AG04450 (cell line): ENCODE data around the gene SPATC1L. TPM values are rescaled to one million over a fixed set of nuclear protein-coding genes. Genes with fewer than 3 reads are reported as not detected.

Experiments
- CTCF ChIA-PET: fragments of 300-600, 350-600 bp; formaldehyde crosslinking; extraction: SDS; loops from one replicate; lab custom pipeline; 2022; ENCODE audit warnings: antibody characterized with exemption, inconsistent platforms; lab: Charles Lee
- POLR2A ChIA-PET: fragments of 350-600 bp; formaldehyde crosslinking; extraction: SDS; loops from one replicate; lab custom pipeline; 2021; ENCODE audit warnings: antibody characterized with exemption, inconsistent platforms; lab: Yijun Ruan, JAX
- DNase-seq: peaks from one replicate; pipeline ENCODE4 v3.0.0-alpha.2; 2011; ENCODE audit warnings: low read depth, low spot score
- H3K27ac ChIP-seq: one replicate; pipeline ENCODE4 v1.5.1; 2012; ENCODE audit warnings: low read depth, low read length, control low read depth
- H3K27me3 ChIP-seq: one replicate; pipeline ENCODE4 v1.6.0; 2012; ENCODE audit warnings: low read length; ENCODE audit not compliant: control insufficient read depth, insufficient read depth
- H3K4me3 ChIP-seq: 2 replicates; pipeline ENCODE4 v1.5.1; 2011; ENCODE audit warnings: mild to moderate bottlenecking, low read depth, low read length, control low read depth
- H3K9me3 ChIP-seq: 2 replicates; pipeline ENCODE4 v1.5.1; 2012; ENCODE audit warnings: low read length; ENCODE audit not compliant: control insufficient read depth, insufficient read depth
- CTCF ChIP-seq: IDR thresholded peaks from 2 replicates; pipeline ENCODE4 v1.5.1; 2011; ENCODE audit warnings: low read depth, low read length, control low read depth, inconsistent platforms
- polyA plus RNA-seq: library from polyadenylated mRNA; depleted of rRNA; stranded (reverse); fragments of >200 nt; gene quantifications from 2 replicates; pipeline ENCODE4 v1.2.3, GENCODE V29; 2011

The SPATC1L gene
- polyA plus RNA-seq, 1 experiment = 1.6 TPM

- no peak overlapping the region for H3K4me3 ChIP-seq
- DNase-seq = no peak
- ChIA-PET POLR2A (no interaction called here), CTCF (interaction anchor here (0.5 kb wide), 1 partner anchor 178 kb away, joined by 3 read pairs; no protein-coding TSS in a partner anchor)
- no peak for TF ChIP-seq CTCF
- no peak overlapping the region for H3K27ac ChIP-seq
- no peaks in the 10 kb centered on the region for H3K27me3 ChIP-seq
- no peaks in the 10 kb centered on the region; the same call in 1 of the 2 replicates for H3K9me3 ChIP-seq
Observed at GRCh38 chr21:46151261-46151988, 32.8 kb downstream of the SPATC1L start.

- ChIA-PET POLR2A (no interaction called here), CTCF (no interaction called here)
- no peaks in the 10 kb centered on the region; the same call in 1 of the 2 replicates for H3K9me3 ChIP-seq
- DNase-seq = no peak
- no peak overlapping the region for H3K27ac ChIP-seq
- no peak for TF ChIP-seq CTCF
- no peak overlapping the region for H3K4me3 ChIP-seq
- no peaks in the 10 kb centered on the region for H3K27me3 ChIP-seq
Observed at GRCh38 chr21:46150491-46151121, 33.7 kb downstream of the SPATC1L start.

GRCh38 chr21:46150073-46150472 lies 34.2 kb downstream of the SPATC1L start:
- no peak overlapping the region for H3K27ac ChIP-seq
- peaks cover 3% of the 10 kb centered on the region; the same call in 1 of the 2 replicates for H3K9me3 ChIP-seq
- ChIA-PET POLR2A (no interaction called here), CTCF (no interaction called here)
- no peak for TF ChIP-seq CTCF
- H3K4me3 ChIP-seq = no peak overlapping the region
- DNase-seq = no peak
- H3K27me3 ChIP-seq = no peaks in the 10 kb centered on the region

GRCh38 chr21:46149205-46149901 lies 34.9 kb downstream of the SPATC1L start:
- DNase-seq = no peak
- H3K9me3 ChIP-seq = peaks cover 5% of the 10 kb centered on the region; the same call in 1 of the 2 replicates
- ChIA-PET CTCF (no interaction called here), POLR2A (interaction anchor here (0.6 kb wide), 1 partner anchor 178 kb away, joined by 3 read pairs; no protein-coding TSS in a partner anchor)
- no peak overlapping the region for H3K27ac ChIP-seq
- H3K4me3 ChIP-seq = no peak overlapping the region
- no peak for TF ChIP-seq CTCF
- no peaks in the 10 kb centered on the region for H3K27me3 ChIP-seq
